Hepatic stellate cell (primary cell): ENCODE data around the gene DGKD.

Experiments used
- DNase-seq: peaks from one replicate; pipeline ENCODE4 v3.0.0; 2011; ENCODE audit warnings: low spot score

Gene DGKD

GRCh38 chr2:233413046-233413445, 58.8 kb downstream of the DGKD start:
- no peak for DNase-seq

GRCh38 chr2:233413559-233414272, 59.4 kb downstream of the DGKD start:
- DNase-seq = peak; percentile 62

GRCh38 chr2:233414273-233414654, 60.0 kb downstream of the DGKD start:
- DNase-seq = peak; percentile 52

- no peak for DNase-seq
Measured at GRCh38 chr2:233414777-233415570, 60.7 kb downstream of the DGKD start.

- DNase-seq = no peak
Measured at GRCh38 chr2:233416199-233416598, 61.9 kb downstream of the DGKD start.

GRCh38 chr2:233416706-233417105, 62.4 kb downstream of the DGKD start:
- DNase-seq = no peak

GRCh38 chr2:233417282-233417681, 63.0 kb downstream of the DGKD start:
- DNase-seq = no peak

- DNase-seq = no peak
Measured at GRCh38 chr2:233418052-233418760, 63.9 kb downstream of the DGKD start.

- DNase-seq = peak; percentile 77
Measured at GRCh38 chr2:233418761-233419546, 64.7 kb downstream of the DGKD start.

- DNase-seq = no peak
Measured at GRCh38 chr2:233419602-233420391, 65.5 kb downstream of the DGKD start.

- no peak for DNase-seq
Measured at GRCh38 chr2:233421091-233421816, 67.0 kb downstream of the DGKD start.

- no peak for DNase-seq
Measured at GRCh38 chr2:233422050-233422639, 67.9 kb downstream of the DGKD start.

GRCh38 chr2:233422649-233423551, 68.6 kb downstream of the DGKD start:
- DNase-seq = no peak

- no peak for DNase-seq
Measured at GRCh38 chr2:233423552-233423860, 69.2 kb downstream of the DGKD start.

- no peak for DNase-seq
Measured at GRCh38 chr2:233424154-233424951, 70.1 kb downstream of the DGKD start.

GRCh38 chr2:233426619-233427342, 72.5 kb downstream of the DGKD start:
- no peak for DNase-seq

GRCh38 chr2:233428008-233428407, 73.7 kb downstream of the DGKD start:
- no peak for DNase-seq

GRCh38 chr2:233428438-233428837, 74.1 kb downstream of the DGKD start:
- no peak for DNase-seq
